Right lobe of liver (tissue), 6 donors: ENCODE results near the gene SNCAIP. TPM values are rescaled to one million over a fixed set of nuclear protein-coding genes. Genes with fewer than 3 reads are reported as not detected.
A peak's percentile ranks its signal among the peaks of the same experiment; 100 is the strongest.

Experiments
- ATAC-seq, 4 donors: fragments of 200-7000 bp; cut with Tn5 transposase; one replicate each; pipeline ENCODE4 v1.9.1; 2020; ENCODE audit warnings: mild to moderate bottlenecking in 4 of 4, moderate library complexity in 4 of 4
- DNase-seq, 3 donors: peaks; one replicate each; pipeline ENCODE4 v3.0.0-alpha.2; 2020
- H3K27ac ChIP-seq, 3 donors: fragments of 200-600 bp; one replicate each; pipeline ENCODE4 v1.8.0; 2022
- H3K27me3 ChIP-seq, 2 donors: fragments of 200-600 bp; one replicate each; pipeline ENCODE4 v1.8.0; 2022
- H3K36me3 ChIP-seq, 4 donors: fragments of 200-600 bp; sonication (generic) in 1 of 4; one replicate each; pipeline versions ENCODE4 v1.5.1 to v1.8.0; 2017 to 2022; ENCODE audit warnings: control low read depth in 1 of 4
- H3K4me1 ChIP-seq, 4 donors: fragments of 200-600 bp; sonication (generic) in 1 of 4; one replicate each; pipeline versions ENCODE4 v1.5.1 to v1.8.0; 2017 to 2022; ENCODE audit warnings: control low read depth in 1 of 4
- H3K4me3 ChIP-seq, 3 donors: fragments of 200-600 bp; one replicate each; pipeline ENCODE4 v1.8.0; 2022
- H3K9me3 ChIP-seq, 4 donors: fragments of 200-600 bp; sonication (generic) in 1 of 4; one replicate each; pipeline versions ENCODE4 v1.5.1 to v1.8.0; 2017 to 2022; ENCODE audit warnings: control low read depth in 1 of 4
- POLR2A ChIP-seq: fragments of 450-650 bp; IDR thresholded peaks from one replicate; pipeline ENCODE4 v1.6.1; 2017; ENCODE audit warnings: antibody characterized with exemption, mild to moderate bottlenecking
- WGBS: methylation state at CpG from one replicate; pipeline ENCODE4 v1.1.6; 2018; ENCODE audit warnings: low coverage, low lambda C conversion rate; ENCODE audit not compliant: insufficient coverage; ENCODE audit errors: missing lambda C conversion rate; 5-methylcytosine and 5-hydroxymethylcytosine counted together
- intact Hi-C, 2 donors: fragments of 100-400 bp; cut with DNase I; formaldehyde crosslinking; loops; one replicate each; pipeline versions ENCODE4 v1.11.2 to v1.14.1; 2022
- total RNA-seq, 6 experiments: library from RNA; depleted of rRNA in 2 of 6; stranded (reverse); fragments of >200 nt in 2 of 6; fragmentation: NEBNext Ultra II Directional in 3 of 6; extraction: Animal tissue kit (Norgen Biotek cat#: 25700) in 3 of 6; gene quantifications; one replicate each; pipeline versions ENCODE4 v1.1.0 to v1.2.4, GENCODE V29; 2016 to 2023
- TF ChIP-seq, protein P1 (sequence below), 4 donors: fragments of 200-600 bp in 3 of 4; fragments of 450-650 bp in 1 of 4; IDR thresholded peaks; one replicate each; pipeline versions ENCODE4 v1.5.1 to v1.8.0; 2016 to 2022; ENCODE audit warnings: antibody characterized with exemption in 4 of 4, mild to moderate bottlenecking in 2 of 4
- donor health status: DM: no; HTN: yes; CAD: no.
- donor health status: DM: no; HTN: no; CAD: no.
- donor health status: DM: no; HTN: no; CAD: no.
- donor health status: DM: no; HTN: yes; CAD: no.
- donor health status: DM: no; HTN: yes; CAD: no.

The SNCAIP gene
- total RNA-seq, 6 experiments from 2014 or later, result 0.19 to 0.65 (median 0.32) TPM; not detected in 1

GRCh38 chr5:122291000-122291901 lies 20.8 kb upstream of the SNCAIP start:
- ATAC-seq, result no peak
- Histone ChIP-seq H3K9me3 (no peaks in the 10 kb centered on the region), H3K4me3 (no peak overlapping the region), H3K36me3 (no peaks in the 10 kb centered on the region), H3K4me1 (no peaks in the 10 kb centered on the region), H3K27me3 (no peaks in the 10 kb centered on the region), H3K27ac (no peak overlapping the region)
- TF ChIP-seq, protein P1, sequence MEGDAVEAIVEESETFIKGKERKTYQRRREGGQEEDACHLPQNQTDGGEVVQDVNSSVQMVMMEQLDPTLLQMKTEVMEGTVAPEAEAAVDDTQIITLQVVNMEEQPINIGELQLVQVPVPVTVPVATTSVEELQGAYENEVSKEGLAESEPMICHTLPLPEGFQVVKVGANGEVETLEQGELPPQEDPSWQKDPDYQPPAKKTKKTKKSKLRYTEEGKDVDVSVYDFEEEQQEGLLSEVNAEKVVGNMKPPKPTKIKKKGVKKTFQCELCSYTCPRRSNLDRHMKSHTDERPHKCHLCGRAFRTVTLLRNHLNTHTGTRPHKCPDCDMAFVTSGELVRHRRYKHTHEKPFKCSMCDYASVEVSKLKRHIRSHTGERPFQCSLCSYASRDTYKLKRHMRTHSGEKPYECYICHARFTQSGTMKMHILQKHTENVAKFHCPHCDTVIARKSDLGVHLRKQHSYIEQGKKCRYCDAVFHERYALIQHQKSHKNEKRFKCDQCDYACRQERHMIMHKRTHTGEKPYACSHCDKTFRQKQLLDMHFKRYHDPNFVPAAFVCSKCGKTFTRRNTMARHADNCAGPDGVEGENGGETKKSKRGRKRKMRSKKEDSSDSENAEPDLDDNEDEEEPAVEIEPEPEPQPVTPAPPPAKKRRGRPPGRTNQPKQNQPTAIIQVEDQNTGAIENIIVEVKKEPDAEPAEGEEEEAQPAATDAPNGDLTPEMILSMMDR (IDR thresholded peaks at IDR 0.05), result no peak
- no peak for TF ChIP-seq POLR2A
- no peak for DNase-seq
- intact Hi-C loops, result no loop called here
- WGBS, result 60% methylated on average over 7 of the region's 7 CpGs

- no peak overlapping the region for H3K4me3 ChIP-seq
- no peaks in the 10 kb centered on the region for H3K9me3 ChIP-seq
- ATAC-seq, result no peak
- H3K36me3 ChIP-seq, result no peaks in the 10 kb centered on the region
- WGBS, result 44% methylated on average over 2 of the region's 2 CpGs
- DNase-seq, result no peak
- TF ChIP-seq, protein P1 (IDR thresholded peaks at IDR 0.05), result no peak
- no peak for TF ChIP-seq POLR2A
- H3K27ac ChIP-seq, result no peak overlapping the region
- intact Hi-C loops, result no loop called here
- no peaks in the 10 kb centered on the region for H3K4me1 ChIP-seq
- H3K27me3 ChIP-seq, result no peaks in the 10 kb centered on the region
These were observed 19.7 kb upstream of the SNCAIP start for GRCh38 chr5:122292332-122292731.

DNA sequence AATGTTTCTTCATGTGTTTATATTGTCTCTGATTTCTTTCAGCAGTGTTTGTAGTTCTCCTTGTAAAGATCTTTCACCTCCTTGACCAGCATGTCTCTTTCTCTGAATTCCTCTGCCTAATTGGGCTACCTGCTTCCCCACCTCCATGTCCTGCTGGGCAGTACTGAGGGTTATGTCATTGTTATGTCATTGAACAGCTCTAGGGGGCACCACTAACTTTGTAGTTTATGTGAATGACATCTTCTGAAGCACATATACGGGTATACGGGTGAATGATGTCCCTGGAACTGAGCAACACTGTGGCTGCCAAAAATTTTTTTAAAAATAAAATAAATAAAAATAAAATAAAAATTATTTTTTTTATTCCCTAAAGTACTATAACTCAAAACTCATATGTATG lies 16.9 kb upstream of the SNCAIP start:
- no peak for TF ChIP-seq POLR2A
- TF ChIP-seq, protein P1 (IDR thresholded peaks at IDR 0.05), result peak in 3 of 4 donors; percentile 10 to 45 (median 31)
- Histone ChIP-seq H3K4me1 (no peaks in the 10 kb centered on the region), H3K36me3 (no peaks in the 10 kb centered on the region), H3K9me3 (no peaks in the 10 kb centered on the region), H3K4me3 (no peak overlapping the region), H3K27ac (no peak overlapping the region), H3K27me3 (no peaks in the 10 kb centered on the region)
- intact Hi-C loops, result no loop called here
- 15% methylated on average over 2 of the region's 2 CpGs for WGBS
- DNase-seq, result no peak
- peak; percentile 52 to 71 (median 64) for ATAC-seq

GRCh38 chr5:122296871-122297270 lies 15.2 kb upstream of the SNCAIP start:
- no peaks in the 10 kb centered on the region for H3K27me3 ChIP-seq
- TF ChIP-seq, protein P1 (IDR thresholded peaks at IDR 0.05), result no peak
- TF ChIP-seq POLR2A, result no peak
- H3K4me3 ChIP-seq, result no peak overlapping the region
- no peaks in the 10 kb centered on the region for H3K36me3 ChIP-seq
- ATAC-seq, result no peak
- no peak for DNase-seq
- no peak overlapping the region for H3K27ac ChIP-seq
- WGBS, result 49% methylated on average over 2 of the region's 2 CpGs
- H3K9me3 ChIP-seq, result no peaks in the 10 kb centered on the region
- no peaks in the 10 kb centered on the region for H3K4me1 ChIP-seq
- intact Hi-C loops, result no loop called here
